Adrenal gland (tissue), 5 donors: ENCODE results near the gene CHST8.

Source experiments
- CTCF ChIP-seq, 6 experiments: fragments of 450-650 bp in 4 of 6; fragments of 200-600 bp in 2 of 6; sonication (generic) in 1 of 6; IDR thresholded peaks; 1 replicate in 5 of 6; 2 replicates in 1 of 6; pipeline versions ENCODE4 v1.5.1 to v1.8.0; 2016 to 2021; ENCODE audit warnings: antibody characterized with exemption in 6 of 6, mild to moderate bottlenecking in 2 of 6, moderate library complexity in 1 of 6
- POLR2A ChIP-seq, 2 donors: fragments of 450-650 bp; IDR thresholded peaks; one replicate each; pipeline ENCODE4 v1.6.1; 2017; ENCODE audit warnings: antibody characterized with exemption in 2 of 2, mild to moderate bottlenecking in 2 of 2, moderate library complexity in 1 of 2
- donor health status: DM: no; HTN: no; CAD: no.

GRCh38 chr19:33773704-33774624 lies 152.2 kb downstream of the CHST8 start:
- TF ChIP-seq CTCF (IDR thresholded peaks at IDR 0.05) (no peak), POLR2A (IDR thresholded peaks at IDR 0.05) (no peak)
